IMR-90 (cell line): ENCODE results near the gene TMEM179. TPM values are rescaled to one million over a fixed set of nuclear protein-coding genes. Genes with fewer than 3 reads are reported as not detected.

Experiments used
- ATAC-seq: fragments of 200-7000 bp; cut with Tn5 transposase; 2 replicates; pipeline ENCODE4 v1.9.1; 2020; ENCODE audit warnings: low read depth, mild to moderate bottlenecking, moderate library complexity
- BruUV-seq: library from RNA; stranded (reverse); fragments of 400-500 nt; replicated peaks from 2 replicates; lab custom pipeline; 2021; lab: Mats Ljungman, UMichigan
- CTCF ChIA-PET: fragments of 300-600 bp; formaldehyde crosslinking; extraction: SDS; loops from one replicate; lab custom pipeline; 2021; ENCODE audit warnings: antibody characterized with exemption; lab: Yijun Ruan, JAX
- POLR2A ChIA-PET: fragments of 300-600 bp; sonication (Branson Sonifier 250); formaldehyde crosslinking; loops from one replicate; lab custom pipeline; 2022; ENCODE audit warnings: antibody characterized with exemption; ENCODE audit not compliant: unreplicated experiment; lab: Charles Lee
- DNase-seq: peaks from one replicate; pipeline ENCODE4 v3.0.0; 2013
- H2AFZ ChIP-seq: replicated peaks from 2 replicates; pipeline ENCODE3; 2013; ENCODE audit warnings: low read length, mild to moderate bottlenecking; ENCODE audit not compliant: poor library complexity
- H2AK5ac ChIP-seq: 2 replicates; pipeline ENCODE4 v1.6.1; 2013; ENCODE audit warnings: low read depth, low read length, inconsistent platforms
- H2AK9ac ChIP-seq: replicated peaks from 2 replicates; pipeline ENCODE3; 2013; ENCODE audit warnings: mild to moderate bottlenecking, low read depth, low read length, moderate library complexity; ENCODE audit not compliant: poor library complexity
- H2BK120ac ChIP-seq: 2 replicates; pipeline ENCODE4 v1.6.1; 2013; ENCODE audit warnings: low read depth, low read length, inconsistent platforms
- H2BK15ac ChIP-seq: 3 replicates; pipeline ENCODE4 v1.6.1; 2013; ENCODE audit warnings: low read depth, low read length, inconsistent platforms
- H2BK20ac ChIP-seq: 2 replicates; pipeline ENCODE4 v1.6.1; 2013; ENCODE audit warnings: low read depth, mild to moderate bottlenecking, inconsistent platforms, low read length, moderate library complexity
- H2BK5ac ChIP-seq: 2 replicates; pipeline ENCODE4 v1.6.1; 2013; ENCODE audit warnings: mild to moderate bottlenecking, low read depth, low read length, inconsistent platforms; ENCODE audit not compliant: poor library complexity, severe bottlenecking
- H3K14ac ChIP-seq: replicated peaks from 2 replicates; pipeline ENCODE4 v1.6.1; 2013; ENCODE audit warnings: low read depth, low read length, inconsistent platforms
- H3K18ac ChIP-seq: 2 replicates; pipeline ENCODE4 v1.6.1; 2013; ENCODE audit warnings: low read depth, low read length, control low read depth
- H3K23ac ChIP-seq: 2 replicates; pipeline ENCODE4 v1.6.1; 2013; ENCODE audit warnings: low read depth, low read length, inconsistent platforms
- H3K27ac ChIP-seq: 2 replicates; pipeline ENCODE4 v1.5.1; 2013; ENCODE audit warnings: mild to moderate bottlenecking, control low read depth, low read length; ENCODE audit not compliant: insufficient read depth
- H3K27me3 ChIP-seq: 2 replicates; pipeline ENCODE4 v1.6.1; 2013; ENCODE audit warnings: low read length; ENCODE audit not compliant: control insufficient read depth, insufficient read depth
- H3K36me3 ChIP-seq: 2 replicates; pipeline ENCODE4 v1.6.1; 2013; ENCODE audit warnings: low read length, mixed read lengths; ENCODE audit not compliant: control insufficient read depth, insufficient read depth
- H3K4ac ChIP-seq: 2 replicates; pipeline ENCODE4 v1.6.1; 2013; ENCODE audit warnings: low read depth, low read length, inconsistent platforms
- H3K4me1 ChIP-seq: 2 replicates; pipeline ENCODE4 v1.6.1; 2013; ENCODE audit warnings: low read length, mixed read lengths; ENCODE audit not compliant: control insufficient read depth, insufficient read depth
- H3K4me2 ChIP-seq: 2 replicates; pipeline ENCODE4 v1.6.1; 2013; ENCODE audit warnings: low read depth, mild to moderate bottlenecking, control low read depth, low read length, moderate library complexity
- H3K4me3 ChIP-seq: 2 replicates; pipeline ENCODE4 v1.5.1; 2013; ENCODE audit warnings: low read depth, mild to moderate bottlenecking, control low read depth, low read length, moderate library complexity; ENCODE audit not compliant: insufficient read depth
- H3K56ac ChIP-seq: 2 replicates; pipeline ENCODE4 v1.6.1; 2013; ENCODE audit warnings: low read length, inconsistent platforms; ENCODE audit not compliant: insufficient read depth; ENCODE audit errors: extremely low read depth
- H3K79me1 ChIP-seq, 2 experiments: 2 replicates each; pipeline ENCODE4 v1.6.1; 2013; ENCODE audit warnings: low read length in 2 of 2, inconsistent platforms in 1 of 2, low read depth in 1 of 2
- H3K9ac ChIP-seq: 2 replicates; pipeline ENCODE4 v1.6.1; 2013; ENCODE audit warnings: low read depth, low read length, control low read depth
- H3K9me1 ChIP-seq: 2 replicates; pipeline ENCODE4 v1.6.1; 2013; ENCODE audit warnings: low read length, inconsistent platforms; ENCODE audit not compliant: insufficient read depth
- H3K9me3 ChIP-seq: 2 replicates; pipeline ENCODE4 v1.6.1; 2013; ENCODE audit warnings: low read length; ENCODE audit not compliant: control insufficient read depth, insufficient read depth
- H4K20me1 ChIP-seq: 2 replicates; pipeline ENCODE4 v1.6.1; 2013; ENCODE audit warnings: low read length, inconsistent platforms; ENCODE audit not compliant: insufficient read depth
- H4K5ac ChIP-seq: 2 replicates; pipeline ENCODE4 v1.6.1; 2013; ENCODE audit warnings: mild to moderate bottlenecking, low read depth, low read length, control low read depth
- H4K8ac ChIP-seq, 2 experiments: 2 replicates each; pipeline ENCODE4 v1.6.1; 2013; ENCODE audit warnings: low read depth in 2 of 2, low read length in 2 of 2, control low read depth in 1 of 2, inconsistent platforms in 1 of 2
- H4K91ac ChIP-seq: 2 replicates; pipeline ENCODE4 v1.6.1; 2013; ENCODE audit warnings: low read depth, low read length, inconsistent platforms; ENCODE audit not compliant: insufficient read depth
- BHLHE40 ChIP-seq: fragments of 150-350 bp; IDR thresholded peaks from 2 replicates; pipeline ENCODE4 v1.6.1; 2016; ENCODE audit warnings: mild to moderate bottlenecking, low read depth, low read length
- CEBPB ChIP-seq: IDR thresholded peaks from 2 replicates; pipeline ENCODE4 v1.6.1; 2012; ENCODE audit warnings: low read depth, low read length, improper control_type of control experiment
- CHD1 ChIP-seq: IDR thresholded peaks from 2 replicates; pipeline ENCODE4 v1.6.1; 2012; ENCODE audit warnings: low read depth, low read length, improper control_type of control experiment
- FOS ChIP-seq: fragments of 150-350 bp; IDR thresholded peaks from 2 replicates; pipeline ENCODE4 v1.6.1; 2016; ENCODE audit warnings: low read depth, low read length
- MAFK ChIP-seq: IDR thresholded peaks from 2 replicates; pipeline ENCODE4 v1.6.1; 2012; ENCODE audit warnings: low read depth, low read length, improper control_type of control experiment
- MAZ ChIP-seq: IDR thresholded peaks from 2 replicates; pipeline ENCODE4 v1.6.1; 2012; ENCODE audit warnings: low read depth, mild to moderate bottlenecking, low read length, improper control_type of control experiment, moderate library complexity, borderline replicate concordance
- MXI1 ChIP-seq: IDR thresholded peaks from 2 replicates; pipeline ENCODE4 v1.6.1; 2012; ENCODE audit warnings: low read depth, mild to moderate bottlenecking, low read length, moderate library complexity, borderline replicate concordance
- NFE2L2 ChIP-seq: fragments of 150-350 bp; IDR thresholded peaks from 2 replicates; pipeline ENCODE4 v1.6.1; 2016; ENCODE audit warnings: low read depth, mild to moderate bottlenecking, low read length
- POLR2A ChIP-seq: IDR thresholded peaks from 2 replicates; pipeline ENCODE4 v1.6.1; 2012; ENCODE audit warnings: mild to moderate bottlenecking, low read depth, low read length
- RAD21 ChIP-seq: IDR thresholded peaks from 2 replicates; pipeline ENCODE4 v1.6.1; 2012; ENCODE audit warnings: low read length, improper control_type of control experiment
- RFX5 ChIP-seq: IDR thresholded peaks from 2 replicates; pipeline ENCODE4 v1.8.0; 2012; ENCODE audit warnings: low read depth, mild to moderate bottlenecking, low read length, moderate library complexity
- SMC3 ChIP-seq: fragments of 150-350 bp; IDR thresholded peaks from 2 replicates; pipeline ENCODE4 v1.6.1; 2016; ENCODE audit warnings: low read depth, mild to moderate bottlenecking, antibody characterized with exemption, low read length, moderate library complexity
- WGBS, 2 experiments: methylation state at CpG; one replicate each; pipeline versions ENCODE4 v1.1.5 to v1.1.7; 2013; ENCODE audit warnings: missing lambda C conversion rate in 2 of 2; ENCODE audit not compliant: insufficient read length in 1 of 2; ENCODE audit errors: extremely low coverage in 2 of 2; 5-methylcytosine and 5-hydroxymethylcytosine counted together
- dilution Hi-C: fragments of 300-500 bp; cut with HindIII; formaldehyde crosslinking; loops from one replicate; pipeline ENCODE4 v1.14.3; 2018; ENCODE audit warnings: low sequenced_read_pairs; ENCODE audit not compliant: unreplicated experiment
- in situ Hi-C: fragments of 300-500 bp; cut with MboI; formaldehyde crosslinking; loops from 3 replicates; pipeline ENCODE4 v1.14.3; 2019; ENCODE audit warnings: low sequenced_read_pairs, inconsistent platforms, mixed read lengths
- intact Hi-C: fragments of 100-400 bp; cut with micrococcal nuclease; formaldehyde crosslinking; loops from 2 replicates; pipeline ENCODE4 v1.10.0; 2022
- polyA plus RNA-seq, 3 experiments: library from polyadenylated mRNA; depleted of rRNA; stranded (reverse); fragments of >200 nt; gene quantifications; 2 replicates each; pipeline ENCODE4 v1.2.3, GENCODE V29; 2012; ENCODE audit warnings: low replicate concordance in 1 of 3
- total RNA-seq: library from RNA; depleted of rRNA; stranded (reverse); fragments of >200 nt; gene quantifications from 2 replicates; pipeline ENCODE4 v1.2.3, GENCODE V29; 2012
- TF ChIP-seq, protein P1 (sequence below): fragments of 150-350 bp; IDR thresholded peaks from 2 replicates; pipeline ENCODE4 v1.6.1; 2017; ENCODE audit warnings: mild to moderate bottlenecking, antibody characterized with exemption, low read length, low read depth
- TF ChIP-seq, protein P2 (sequence below): fragments of 150-350 bp; IDR thresholded peaks from 2 replicates; pipeline ENCODE4 v1.6.1; 2016; ENCODE audit warnings: low read depth, mild to moderate bottlenecking, low read length, moderate library complexity, borderline replicate concordance
- TF ChIP-seq, protein P3 (sequence below): conservative IDR thresholded peaks from 2 replicates; pipeline ENCODE4 v1.5.1; 2012; ENCODE audit warnings: mild to moderate bottlenecking, low read depth, low read length, improper control_type of control experiment

TMEM179 gene
- total and polyA plus RNA-seq, 2 of the 4 experiments (the other 2 are of a cell fraction) = not detected

DNA sequence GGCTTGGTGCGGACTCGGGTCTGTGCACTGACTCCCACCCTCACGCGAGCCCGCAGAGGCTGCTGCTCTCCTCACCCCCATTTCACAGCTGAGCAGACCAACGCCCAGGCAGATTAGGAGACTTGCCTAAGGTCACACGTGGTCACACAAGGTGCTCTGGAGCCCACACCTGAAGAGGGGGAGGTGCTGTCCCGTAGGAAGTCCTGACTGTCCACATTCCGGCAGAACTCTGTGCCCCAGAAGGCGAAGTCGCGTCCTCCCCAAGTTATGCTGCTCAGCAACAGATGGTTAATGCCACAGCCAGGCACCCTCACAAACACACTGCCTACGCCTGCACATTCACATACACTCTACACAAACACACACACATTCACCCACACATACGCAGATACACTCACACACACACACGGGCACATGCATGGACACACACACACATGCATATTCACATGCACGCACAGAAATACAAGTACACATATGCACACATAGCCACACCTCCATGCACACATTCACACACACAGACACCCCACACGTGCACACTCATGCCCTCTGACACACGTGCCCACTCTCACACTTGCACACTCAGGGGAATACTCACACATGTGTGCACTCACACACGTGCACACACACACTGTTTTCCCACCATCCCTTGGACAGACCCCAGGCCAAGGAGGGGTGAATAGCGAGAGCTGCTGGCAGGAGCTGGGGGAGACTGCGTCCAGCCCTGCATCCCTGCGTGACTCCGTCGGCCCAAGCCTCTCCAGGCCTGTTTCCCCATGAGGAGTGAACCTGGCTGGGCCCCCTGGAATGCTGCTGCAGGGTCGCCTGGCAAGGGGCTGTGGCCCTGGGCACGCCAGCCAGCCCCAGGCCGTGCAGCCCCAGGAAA, 20.9 kb downstream of the TMEM179 start:
- TF ChIP-seq, protein P1, sequence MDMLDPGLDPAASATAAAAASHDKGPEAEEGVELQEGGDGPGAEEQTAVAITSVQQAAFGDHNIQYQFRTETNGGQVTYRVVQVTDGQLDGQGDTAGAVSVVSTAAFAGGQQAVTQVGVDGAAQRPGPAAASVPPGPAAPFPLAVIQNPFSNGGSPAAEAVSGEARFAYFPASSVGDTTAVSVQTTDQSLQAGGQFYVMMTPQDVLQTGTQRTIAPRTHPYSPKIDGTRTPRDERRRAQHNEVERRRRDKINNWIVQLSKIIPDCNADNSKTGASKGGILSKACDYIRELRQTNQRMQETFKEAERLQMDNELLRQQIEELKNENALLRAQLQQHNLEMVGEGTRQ = no peak
- TF ChIP-seq BHLHE40 = no peak
- TF ChIP-seq MAZ = no peak
- TF ChIP-seq SMC3 = no peak
- TF ChIP-seq MAFK = no peak
- TF ChIP-seq, protein P2, sequence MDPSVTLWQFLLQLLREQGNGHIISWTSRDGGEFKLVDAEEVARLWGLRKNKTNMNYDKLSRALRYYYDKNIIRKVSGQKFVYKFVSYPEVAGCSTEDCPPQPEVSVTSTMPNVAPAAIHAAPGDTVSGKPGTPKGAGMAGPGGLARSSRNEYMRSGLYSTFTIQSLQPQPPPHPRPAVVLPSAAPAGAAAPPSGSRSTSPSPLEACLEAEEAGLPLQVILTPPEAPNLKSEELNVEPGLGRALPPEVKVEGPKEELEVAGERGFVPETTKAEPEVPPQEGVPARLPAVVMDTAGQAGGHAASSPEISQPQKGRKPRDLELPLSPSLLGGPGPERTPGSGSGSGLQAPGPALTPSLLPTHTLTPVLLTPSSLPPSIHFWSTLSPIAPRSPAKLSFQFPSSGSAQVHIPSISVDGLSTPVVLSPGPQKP = no peak
- no peak for TF ChIP-seq CHD1
- TF ChIP-seq RAD21 = no peak
- no peak for TF ChIP-seq POLR2A
- TF ChIP-seq RFX5 = no peak
- TF ChIP-seq, protein P3, sequence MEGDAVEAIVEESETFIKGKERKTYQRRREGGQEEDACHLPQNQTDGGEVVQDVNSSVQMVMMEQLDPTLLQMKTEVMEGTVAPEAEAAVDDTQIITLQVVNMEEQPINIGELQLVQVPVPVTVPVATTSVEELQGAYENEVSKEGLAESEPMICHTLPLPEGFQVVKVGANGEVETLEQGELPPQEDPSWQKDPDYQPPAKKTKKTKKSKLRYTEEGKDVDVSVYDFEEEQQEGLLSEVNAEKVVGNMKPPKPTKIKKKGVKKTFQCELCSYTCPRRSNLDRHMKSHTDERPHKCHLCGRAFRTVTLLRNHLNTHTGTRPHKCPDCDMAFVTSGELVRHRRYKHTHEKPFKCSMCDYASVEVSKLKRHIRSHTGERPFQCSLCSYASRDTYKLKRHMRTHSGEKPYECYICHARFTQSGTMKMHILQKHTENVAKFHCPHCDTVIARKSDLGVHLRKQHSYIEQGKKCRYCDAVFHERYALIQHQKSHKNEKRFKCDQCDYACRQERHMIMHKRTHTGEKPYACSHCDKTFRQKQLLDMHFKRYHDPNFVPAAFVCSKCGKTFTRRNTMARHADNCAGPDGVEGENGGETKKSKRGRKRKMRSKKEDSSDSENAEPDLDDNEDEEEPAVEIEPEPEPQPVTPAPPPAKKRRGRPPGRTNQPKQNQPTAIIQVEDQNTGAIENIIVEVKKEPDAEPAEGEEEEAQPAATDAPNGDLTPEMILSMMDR = no peak
- TF ChIP-seq MXI1 = no peak
- no peak for TF ChIP-seq CEBPB
- no peak for TF ChIP-seq FOS
- TF ChIP-seq NFE2L2 = no peak
- intact Hi-C loops = no loop called here
- Histone ChIP-seq H4K5ac (no peak overlapping the region), H3K56ac (no peak overlapping the region), H3K9ac (no peak overlapping the region), H3K27me3 (peaks cover 15% of the 10 kb centered on the region; the same call in 1 of the 2 replicates), H3K27ac (no peak overlapping the region), H2AK5ac (no peak overlapping the region), H3K23ac (no peak overlapping the region), H3K36me3 (no peaks in the 10 kb centered on the region), H3K79me1 (no peaks in the 10 kb centered on the region), H4K20me1 (no peaks in the 10 kb centered on the region), H3K4me3 (no peak overlapping the region), H2AK9ac (no peak overlapping the region), H4K91ac (no peak overlapping the region), H3K14ac (no peak overlapping the region), H3K4ac (no peak overlapping the region), H2BK15ac (no peak overlapping the region), H3K18ac (no peak overlapping the region), H2AFZ (no peak overlapping the region), H4K8ac (no peak overlapping the region), H3K9me1 (no peaks in the 10 kb centered on the region), H2BK120ac (no peak overlapping the region), H3K4me1 (no peaks in the 10 kb centered on the region), H2BK5ac (no peak overlapping the region), H2BK20ac (no peak overlapping the region), H3K9me3 (no peaks in the 10 kb centered on the region), H3K4me2 (no peak overlapping the region)
- in situ Hi-C loops = no loop called here
- POLR2A ChIA-PET = no interaction called here
- no peak for ATAC-seq
- no peak for DNase-seq
- dilution Hi-C loops = no loop called here
- CTCF ChIA-PET = no interaction called here
- 29% methylated on average over 10 of the region's 27 CpGs; no CpG with 5 or more reads in 1 of the 2 experiments for WGBS, 2 experiments
- BruUV-seq = no TSS peak
